ENCODE data around the gene CTAG1A.
"Not testable (repeated sequence)": the region's sequence is repeated elsewhere in the genome, so short reads cannot be mapped to it uniquely, and the experiment has no call there.

CTAG1A gene

DNA sequence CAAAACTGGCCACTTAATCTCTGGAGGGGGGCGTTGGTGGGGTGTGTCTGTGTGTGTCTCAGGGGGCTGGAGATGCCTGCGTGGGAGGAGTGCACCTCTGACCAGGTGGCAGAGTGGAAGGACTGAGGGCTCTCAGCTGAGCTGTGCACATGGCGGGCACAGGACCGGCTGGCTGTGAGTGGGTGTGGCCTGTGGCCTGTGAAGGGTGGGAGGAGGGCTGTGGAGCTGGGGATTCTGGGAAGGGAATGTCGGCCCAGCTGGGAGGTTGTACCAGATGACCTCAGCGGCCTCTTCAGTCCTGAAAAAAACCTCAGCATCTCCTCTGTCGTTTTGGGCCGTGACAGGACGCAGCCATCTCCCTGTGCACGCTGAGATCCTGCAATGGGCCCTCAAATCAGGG lies 22.6 kb upstream of the CTAG1A start:
- H3K4ac ChIP-seq (ENCODE audit: low read depth, low read length); DNase-seq; H3K27ac ChIP-seq (ENCODE audit: low read depth, low read length); H3K56ac ChIP-seq (ENCODE audit: low read length); H3K18ac ChIP-seq (ENCODE audit: low read length); H2BK120ac ChIP-seq (ENCODE audit: low read depth, low read length); H4K5ac ChIP-seq (ENCODE audit: low read length); H3K4me3 ChIP-seq (ENCODE audit: low read length); H4K8ac ChIP-seq (ENCODE audit: low read depth, low read length); H2AK5ac ChIP-seq (ENCODE audit: low read length); H3K79me2 ChIP-seq (ENCODE audit: control insufficient read depth, insufficient read depth, low read length); H3K4me2 ChIP-seq (ENCODE audit: low read length); H2BK15ac ChIP-seq (replicated peaks; ENCODE audit: low read depth); H3K4me1 ChIP-seq (ENCODE audit: control insufficient read depth, low read depth, low read length); H3K36me3 ChIP-seq (ENCODE audit: control insufficient read depth, insufficient read depth, low read length); H2BK5ac ChIP-seq (ENCODE audit: low read length); H3K79me1 ChIP-seq (ENCODE audit: low read length); H3K27me3 ChIP-seq (ENCODE audit: insufficient read depth, low read length, poor library complexity); H3K23ac ChIP-seq (ENCODE audit: low read length); H3K9ac ChIP-seq (ENCODE audit: low read length): not testable (repeated sequence)
- no CpG with 5 or more reads among the region's 10 CpGs for WGBS (ENCODE audit: extremely low coverage, insufficient coverage, low lambda C conversion rate)

DNA sequence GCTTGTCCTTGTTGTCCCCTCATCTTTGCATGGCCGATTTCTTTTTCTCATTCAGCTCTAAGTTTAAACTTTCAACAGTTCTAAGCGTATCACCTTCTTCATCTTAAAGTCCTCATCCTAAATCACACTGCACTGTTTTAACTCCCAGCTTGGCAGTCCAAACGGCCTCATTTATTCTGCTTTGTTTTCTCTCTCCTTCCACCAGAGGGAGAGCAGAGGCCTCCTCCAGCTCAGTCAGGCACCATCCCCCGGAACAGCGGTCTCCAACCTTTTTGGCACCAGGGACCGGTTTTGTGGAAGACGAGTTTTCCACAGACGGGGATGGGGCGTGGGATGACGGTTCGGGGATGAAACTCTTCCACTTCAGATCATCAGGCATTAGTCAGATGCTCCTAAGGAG lies 14.6 kb upstream of the CTAG1A start:
- not testable (repeated sequence) for H4K5ac ChIP-seq (ENCODE audit: low read length); H3K4me2 ChIP-seq (ENCODE audit: low read length); H2BK15ac ChIP-seq (replicated peaks; ENCODE audit: low read depth); H3K56ac ChIP-seq (ENCODE audit: low read length); H3K4me1 ChIP-seq (ENCODE audit: control insufficient read depth, low read depth, low read length); H3K9ac ChIP-seq (ENCODE audit: low read length); H3K36me3 ChIP-seq (ENCODE audit: control insufficient read depth, insufficient read depth, low read length); H3K4ac ChIP-seq (ENCODE audit: low read depth, low read length); H2BK5ac ChIP-seq (ENCODE audit: low read length); H3K27me3 ChIP-seq (ENCODE audit: insufficient read depth, low read length, poor library complexity); H3K27ac ChIP-seq (ENCODE audit: low read depth, low read length); H3K79me2 ChIP-seq (ENCODE audit: control insufficient read depth, insufficient read depth, low read length); H3K4me3 ChIP-seq (ENCODE audit: low read length); H3K79me1 ChIP-seq (ENCODE audit: low read length); H2AK5ac ChIP-seq (ENCODE audit: low read length); H3K23ac ChIP-seq (ENCODE audit: low read length); H3K18ac ChIP-seq (ENCODE audit: low read length); DNase-seq; H4K8ac ChIP-seq (ENCODE audit: low read depth, low read length); H2BK120ac ChIP-seq (ENCODE audit: low read depth, low read length)
- no CpG with 5 or more reads among the region's 11 CpGs for WGBS (ENCODE audit: extremely low coverage, insufficient coverage, low lambda C conversion rate)

DNA sequence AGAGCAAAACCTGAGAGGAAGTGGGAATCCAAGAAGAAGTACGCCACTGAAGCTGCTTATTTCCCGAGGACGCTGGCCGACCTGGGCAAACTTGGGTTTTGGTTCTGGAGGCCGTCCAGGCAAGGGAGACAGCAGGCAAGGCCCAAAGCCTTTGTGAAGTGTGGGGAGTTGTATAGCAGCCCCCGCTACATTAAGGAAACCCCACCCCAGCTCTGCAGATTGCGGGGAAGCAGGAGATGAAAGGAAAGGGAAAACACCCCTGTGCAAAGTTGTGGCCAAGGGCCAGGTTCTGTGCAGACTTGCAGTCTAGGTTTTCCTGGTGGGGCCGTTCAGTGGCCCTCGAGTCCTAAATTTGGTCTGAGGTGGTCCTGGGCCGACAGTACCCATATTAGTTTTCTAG lies 11.9 kb upstream of the CTAG1A start:
- not testable (repeated sequence) for H4K8ac ChIP-seq (ENCODE audit: low read depth, low read length); H3K27me3 ChIP-seq (ENCODE audit: insufficient read depth, low read length, poor library complexity); H3K79me1 ChIP-seq (ENCODE audit: low read length); H3K79me2 ChIP-seq (ENCODE audit: control insufficient read depth, insufficient read depth, low read length); H3K18ac ChIP-seq (ENCODE audit: low read length); H2AK5ac ChIP-seq (ENCODE audit: low read length); H3K27ac ChIP-seq (ENCODE audit: low read depth, low read length); H3K4me1 ChIP-seq (ENCODE audit: control insufficient read depth, low read depth, low read length); H3K4me3 ChIP-seq (ENCODE audit: low read length); H2BK120ac ChIP-seq (ENCODE audit: low read depth, low read length); H2BK5ac ChIP-seq (ENCODE audit: low read length); H3K23ac ChIP-seq (ENCODE audit: low read length); H3K36me3 ChIP-seq (ENCODE audit: control insufficient read depth, insufficient read depth, low read length); H2BK15ac ChIP-seq (replicated peaks; ENCODE audit: low read depth); H4K5ac ChIP-seq (ENCODE audit: low read length); DNase-seq; H3K4me2 ChIP-seq (ENCODE audit: low read length); H3K56ac ChIP-seq (ENCODE audit: low read length); H3K9ac ChIP-seq (ENCODE audit: low read length); H3K4ac ChIP-seq (ENCODE audit: low read depth, low read length)
- WGBS (ENCODE audit: extremely low coverage, insufficient coverage, low lambda C conversion rate), result no CpG with 5 or more reads among the region's 10 CpGs

DNA sequence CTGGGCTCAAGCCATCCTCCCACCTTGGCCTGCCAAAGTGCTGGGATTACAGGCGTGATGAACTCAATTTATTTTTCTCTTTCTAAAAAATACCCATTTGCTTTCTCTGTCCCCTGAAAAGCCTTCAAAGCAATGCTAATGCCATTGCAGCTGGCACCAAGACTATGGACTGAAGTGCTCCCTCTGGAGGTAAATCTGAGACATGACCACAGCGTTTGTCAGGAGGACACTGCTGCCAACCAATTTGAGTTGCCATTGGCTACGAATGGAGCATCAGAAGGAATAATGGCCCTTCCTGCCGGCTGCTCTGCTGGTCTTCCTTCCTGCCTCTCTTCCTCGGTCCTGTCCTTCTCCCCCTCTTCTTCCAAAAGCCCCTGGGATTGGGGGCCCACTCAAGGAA lies 9.9 kb upstream of the CTAG1A start:
- H2BK15ac ChIP-seq (replicated peaks; ENCODE audit: low read depth); H2BK120ac ChIP-seq (ENCODE audit: low read depth, low read length); H2AK5ac ChIP-seq (ENCODE audit: low read length); H3K23ac ChIP-seq (ENCODE audit: low read length); H3K18ac ChIP-seq (ENCODE audit: low read length); H3K27ac ChIP-seq (ENCODE audit: low read depth, low read length); H3K27me3 ChIP-seq (ENCODE audit: insufficient read depth, low read length, poor library complexity); H3K9ac ChIP-seq (ENCODE audit: low read length); H4K5ac ChIP-seq (ENCODE audit: low read length); DNase-seq; H3K4me2 ChIP-seq (ENCODE audit: low read length); H3K4me1 ChIP-seq (ENCODE audit: control insufficient read depth, low read depth, low read length); H2BK5ac ChIP-seq (ENCODE audit: low read length); H3K4me3 ChIP-seq (ENCODE audit: low read length); H3K56ac ChIP-seq (ENCODE audit: low read length); H3K4ac ChIP-seq (ENCODE audit: low read depth, low read length); H4K8ac ChIP-seq (ENCODE audit: low read depth, low read length); H3K79me2 ChIP-seq (ENCODE audit: control insufficient read depth, insufficient read depth, low read length); H3K79me1 ChIP-seq (ENCODE audit: low read length); H3K36me3 ChIP-seq (ENCODE audit: control insufficient read depth, insufficient read depth, low read length): not testable (repeated sequence)
- no CpG with 5 or more reads among the region's 5 CpGs for WGBS (ENCODE audit: extremely low coverage, insufficient coverage, low lambda C conversion rate)

GRCh38 chrX:154582994-154583393 lies 1.9 kb upstream of the CTAG1A start:
- not testable (repeated sequence) for H3K4ac ChIP-seq (ENCODE audit: low read depth, low read length); H3K36me3 ChIP-seq (ENCODE audit: control insufficient read depth, insufficient read depth, low read length); H3K4me3 ChIP-seq (ENCODE audit: low read length); H3K23ac ChIP-seq (ENCODE audit: low read length); H3K79me2 ChIP-seq (ENCODE audit: control insufficient read depth, insufficient read depth, low read length); H4K8ac ChIP-seq (ENCODE audit: low read depth, low read length); H3K27me3 ChIP-seq (ENCODE audit: insufficient read depth, low read length, poor library complexity); H3K9ac ChIP-seq (ENCODE audit: low read length); H3K79me1 ChIP-seq (ENCODE audit: low read length); DNase-seq; H3K27ac ChIP-seq (ENCODE audit: low read depth, low read length); H3K56ac ChIP-seq (ENCODE audit: low read length); H3K4me1 ChIP-seq (ENCODE audit: control insufficient read depth, low read depth, low read length); H2BK15ac ChIP-seq (replicated peaks; ENCODE audit: low read depth); H3K18ac ChIP-seq (ENCODE audit: low read length); H4K5ac ChIP-seq (ENCODE audit: low read length); H3K4me2 ChIP-seq (ENCODE audit: low read length); H2BK5ac ChIP-seq (ENCODE audit: low read length); H2AK5ac ChIP-seq (ENCODE audit: low read length); H2BK120ac ChIP-seq (ENCODE audit: low read depth, low read length)
- no CpG with 5 or more reads among the region's 8 CpGs for WGBS (ENCODE audit: extremely low coverage, insufficient coverage, low lambda C conversion rate)

GRCh38 chrX:154590415-154590814 lies 5.5 kb downstream of the CTAG1A start:
- not testable (repeated sequence) for H3K4ac ChIP-seq (ENCODE audit: low read depth, low read length); H3K79me2 ChIP-seq (ENCODE audit: control insufficient read depth, insufficient read depth, low read length); H3K27me3 ChIP-seq (ENCODE audit: insufficient read depth, low read length, poor library complexity); H3K27ac ChIP-seq (ENCODE audit: low read depth, low read length); H3K4me3 ChIP-seq (ENCODE audit: low read length); H4K8ac ChIP-seq (ENCODE audit: low read depth, low read length); DNase-seq; H3K56ac ChIP-seq (ENCODE audit: low read length); H4K5ac ChIP-seq (ENCODE audit: low read length); H3K4me1 ChIP-seq (ENCODE audit: control insufficient read depth, low read depth, low read length); H3K9ac ChIP-seq (ENCODE audit: low read length); H3K23ac ChIP-seq (ENCODE audit: low read length); H3K18ac ChIP-seq (ENCODE audit: low read length); H2AK5ac ChIP-seq (ENCODE audit: low read length); H2BK120ac ChIP-seq (ENCODE audit: low read depth, low read length); H3K36me3 ChIP-seq (ENCODE audit: control insufficient read depth, insufficient read depth, low read length); H2BK5ac ChIP-seq (ENCODE audit: low read length); H3K4me2 ChIP-seq (ENCODE audit: low read length); H2BK15ac ChIP-seq (replicated peaks; ENCODE audit: low read depth); H3K79me1 ChIP-seq (ENCODE audit: low read length)
- WGBS (ENCODE audit: extremely low coverage, insufficient coverage, low lambda C conversion rate), result no CpG with 5 or more reads among the region's 13 CpGs

Data from mesendoderm (in vitro differentiated cells).